K562 (cell line): ENCODE results near the gene PLA2G4A. TPM values are rescaled to one million over a fixed set of nuclear protein-coding genes. Genes with fewer than 3 reads are reported as not detected.

Experiments used
- CBX2 ChIP-seq: fragments of 200-600 bp; sonication (generic); IDR thresholded peaks from one replicate; pipeline ENCODE4 v1.6.1; 2012; ENCODE audit warnings: mild to moderate bottlenecking, low read length, inconsistent platforms; ENCODE audit not compliant: insufficient read depth, poor library complexity, severe bottlenecking
- HMGN3 ChIP-seq: IDR thresholded peaks from 2 replicates; pipeline ENCODE4 v1.6.1; 2011; ENCODE audit warnings: borderline replicate concordance, low read depth, mild to moderate bottlenecking, mixed read lengths, low read length; ENCODE audit not compliant: insufficient read length; ENCODE audit errors: extremely low read depth
- NCOA1 ChIP-seq: fragments of 450-650 bp; IDR thresholded peaks from 2 replicates; pipeline ENCODE4 v1.6.1; 2016; ENCODE audit warnings: low read depth
- NFIC ChIP-seq: fragments of 450-650 bp; IDR thresholded peaks from 2 replicates; pipeline ENCODE4 v1.6.1; 2017; ENCODE audit warnings: mild to moderate bottlenecking, inconsistent platforms
- PHF21A ChIP-seq: fragments of 450-650 bp; IDR thresholded peaks from 2 replicates; pipeline ENCODE4 v1.6.1; 2017; ENCODE audit warnings: low read depth, borderline replicate concordance
- THRA ChIP-seq: fragments of 450-650 bp; IDR thresholded peaks from 2 replicates; pipeline ENCODE4 v1.6.1; 2017; ENCODE audit warnings: mild to moderate bottlenecking, moderate library complexity
- ZNF431 ChIP-seq: sonication (generic); formaldehyde crosslinking; IDR thresholded peaks from 2 replicates; pipeline ENCODE4 v1.8.0; 2022; ENCODE audit warnings: mild to moderate bottlenecking, missing genetic modification reagents
- ZNF766 ChIP-seq: fragments of 200-800 bp; sonication (Bioruptor generic); conservative IDR thresholded peaks from 2 replicates; pipeline ENCODE4 v1.6.1; 2016; ENCODE audit warnings: missing genetic modification characterization, missing compliant biosample characterization
- polyA plus RNA-seq, 8 experiments: library from polyadenylated mRNA; depleted of rRNA in 4 of 8; stranded (reverse) in 5 of 8; unstranded in 3 of 8; fragments of >200 nt; fragmentation: Nextera tagmentation in 2 of 8; fragmentation: Illumina TruSeq in 1 of 8; extraction: Ambion mirVana in 2 of 8; extraction: Trizol in 1 of 8; gene quantifications; 2 replicates each; pipeline versions ENCODE4 v1.2.1 to v1.2.3, GENCODE V29; 2011 to 2014; ENCODE audit warnings: inconsistent platforms in 1 of 8, missing spikeins in 1 of 8
- total RNA-seq, 7 experiments: library from RNA; depleted of rRNA in 6 of 7; stranded (reverse); fragments of >200 nt in 6 of 7; fragmentation: Illumina TruSeq in 2 of 7; extraction: Trizol in 2 of 7; gene quantifications; 2 replicates each; pipeline versions ENCODE4 v1.2.1 to v1.2.3, GENCODE V29; 2011 to 2021; ENCODE audit warnings: low replicate concordance in 1 of 7
- TF ChIP-seq, protein P1 (sequence below): IDR thresholded peaks from 2 replicates; pipeline ENCODE4 v1.6.1; 2012; ENCODE audit warnings: low read depth, low read length, improper control_type of control experiment, borderline replicate concordance

The PLA2G4A gene
- total and polyA plus RNA-seq, 9 of the 15 experiments (the other 6 are each of a cell fraction or from before 2014, with no cell fraction given) = 0.04 to 0.71 (median 0.22) TPM; not detected in 4

- TF ChIP-seq NFIC = no peak
- TF ChIP-seq, protein P1, sequence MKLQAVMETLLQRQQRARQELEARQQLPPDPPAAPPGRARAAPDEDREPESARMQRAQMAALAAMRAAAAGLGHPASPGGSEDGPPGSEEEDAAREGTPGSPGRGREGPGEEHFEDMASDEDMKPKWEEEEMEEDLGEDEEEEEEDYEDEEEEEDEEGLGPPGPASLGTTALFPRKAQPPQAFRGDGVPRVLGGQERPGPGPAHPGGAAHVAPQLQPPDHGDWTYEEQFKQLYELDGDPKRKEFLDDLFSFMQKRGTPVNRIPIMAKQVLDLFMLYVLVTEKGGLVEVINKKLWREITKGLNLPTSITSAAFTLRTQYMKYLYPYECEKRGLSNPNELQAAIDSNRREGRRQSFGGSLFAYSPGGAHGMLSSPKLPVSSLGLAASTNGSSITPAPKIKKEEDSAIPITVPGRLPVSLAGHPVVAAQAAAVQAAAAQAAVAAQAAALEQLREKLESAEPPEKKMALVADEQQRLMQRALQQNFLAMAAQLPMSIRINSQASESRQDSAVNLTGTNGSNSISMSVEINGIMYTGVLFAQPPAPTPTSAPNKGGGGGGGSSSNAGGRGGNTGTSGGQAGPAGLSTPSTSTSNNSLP = no peak
- no peak for TF ChIP-seq THRA
- no peak for TF ChIP-seq ZNF431
- no peak for TF ChIP-seq HMGN3
- TF ChIP-seq PHF21A = no peak
- TF ChIP-seq CBX2 = no peak
- no peak for TF ChIP-seq NCOA1
- TF ChIP-seq ZNF766 = no peak
These were observed 71.2 kb downstream of the PLA2G4A start (continued) for GRCh38 chr1:186899977-186900376.
